SU-DHL-6 (cell line): ENCODE data around the gene CFAP100.

Experiments used
- EZH2phosphoT487 ChIP-seq: fragments of 200-600 bp; sonication (generic), shearing (Covaris generic); conservative IDR thresholded peaks from 2 replicates; pipeline ENCODE4 v1.6.1; 2018; ENCODE audit warnings: mild to moderate bottlenecking, antibody characterized with exemption, low read length, moderate library complexity, mixed read lengths
- TF ChIP-seq, protein P1 (sequence below): fragments of 200-600 bp; sonication (generic); IDR thresholded peaks from one replicate; pipeline ENCODE4 v1.5.1; 2017; ENCODE audit warnings: antibody characterized with exemption, mild to moderate bottlenecking, low read length, moderate library complexity; ENCODE audit not compliant: insufficient read depth, poor library complexity, severe bottlenecking

DNA sequence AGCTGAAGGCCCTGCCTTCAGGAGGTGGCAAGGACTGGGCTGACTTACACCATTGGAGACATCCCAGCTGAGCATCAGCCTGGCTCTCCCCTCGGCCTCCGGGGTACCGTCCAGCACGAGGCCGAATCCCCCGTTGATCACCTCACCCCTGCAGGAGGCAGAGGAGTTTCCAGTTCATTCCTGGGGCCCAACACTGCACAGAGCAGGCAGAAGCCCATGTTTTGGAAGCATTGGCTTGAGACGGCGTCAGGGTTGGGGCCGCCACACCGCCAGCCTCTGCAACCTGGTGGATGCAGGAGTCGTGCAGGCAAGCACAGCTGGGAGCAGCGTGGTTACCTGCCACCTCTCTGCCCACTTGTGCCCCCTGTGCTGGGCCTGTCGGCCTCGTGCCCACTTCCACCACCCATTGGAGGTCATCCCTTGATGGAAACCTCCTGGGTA, 88.6 kb downstream of the CFAP100 start:
- TF ChIP-seq, protein P1, sequence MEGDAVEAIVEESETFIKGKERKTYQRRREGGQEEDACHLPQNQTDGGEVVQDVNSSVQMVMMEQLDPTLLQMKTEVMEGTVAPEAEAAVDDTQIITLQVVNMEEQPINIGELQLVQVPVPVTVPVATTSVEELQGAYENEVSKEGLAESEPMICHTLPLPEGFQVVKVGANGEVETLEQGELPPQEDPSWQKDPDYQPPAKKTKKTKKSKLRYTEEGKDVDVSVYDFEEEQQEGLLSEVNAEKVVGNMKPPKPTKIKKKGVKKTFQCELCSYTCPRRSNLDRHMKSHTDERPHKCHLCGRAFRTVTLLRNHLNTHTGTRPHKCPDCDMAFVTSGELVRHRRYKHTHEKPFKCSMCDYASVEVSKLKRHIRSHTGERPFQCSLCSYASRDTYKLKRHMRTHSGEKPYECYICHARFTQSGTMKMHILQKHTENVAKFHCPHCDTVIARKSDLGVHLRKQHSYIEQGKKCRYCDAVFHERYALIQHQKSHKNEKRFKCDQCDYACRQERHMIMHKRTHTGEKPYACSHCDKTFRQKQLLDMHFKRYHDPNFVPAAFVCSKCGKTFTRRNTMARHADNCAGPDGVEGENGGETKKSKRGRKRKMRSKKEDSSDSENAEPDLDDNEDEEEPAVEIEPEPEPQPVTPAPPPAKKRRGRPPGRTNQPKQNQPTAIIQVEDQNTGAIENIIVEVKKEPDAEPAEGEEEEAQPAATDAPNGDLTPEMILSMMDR, result no peak
- no peak for TF ChIP-seq EZH2phosphoT487
